ENCODE measurements around the gene C2CD4B.
A peak's percentile ranks its signal among the peaks of the same experiment; 100 is the strongest.

The C2CD4B gene

GRCh38 chr15:62136911-62137865, 27.9 kb downstream of the C2CD4B start:
- H3K4me3 Mint-ChIP-seq = no peak overlapping the region
- H3K36me3 Mint-ChIP-seq = no peaks in the 10 kb centered on the region
- DNase-seq (ENCODE audit: low spot score in 2 of 2) (no peak), ATAC-seq (no peak)
- no peaks in the 10 kb centered on the region for H3K9me3 Mint-ChIP-seq
- no peak overlapping the region for H3K27ac Mint-ChIP-seq
- H3K4me1 Mint-ChIP-seq = peaks cover 10% of the 10 kb centered on the region

DNA sequence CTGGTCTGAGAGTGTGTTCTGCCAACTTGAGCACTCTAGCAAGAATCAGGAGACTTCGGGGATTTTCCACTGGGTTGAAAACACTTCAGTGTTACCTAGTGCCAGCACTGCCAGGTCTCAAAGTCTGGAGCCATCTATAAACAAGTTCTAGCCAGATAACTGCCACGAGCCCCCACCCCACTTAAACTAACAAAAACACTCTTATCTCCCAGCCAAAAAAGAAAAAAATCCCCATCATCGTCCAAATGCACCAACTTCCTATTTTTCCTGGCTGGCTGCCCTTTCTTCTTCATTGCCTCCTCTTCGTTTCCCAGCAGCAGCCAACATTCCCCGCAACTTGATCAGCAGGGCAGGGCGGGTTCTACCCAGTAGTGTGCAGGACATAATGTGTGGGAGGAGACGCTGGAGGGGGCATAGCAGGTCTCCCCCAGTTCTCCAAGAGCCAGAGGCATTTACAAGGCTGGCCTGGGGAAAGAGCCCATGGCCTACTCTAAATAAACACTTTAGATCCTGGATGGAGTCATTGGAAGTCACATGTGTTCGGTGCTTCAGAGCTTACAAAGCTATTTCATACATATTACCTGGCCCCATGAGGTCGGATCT, 29.5 kb downstream of the C2CD4B start:
- Mint-ChIP-seq H3K9me3 (no peaks in the 10 kb centered on the region), H3K27ac (no peak overlapping the region), H3K4me1 (no peaks in the 10 kb centered on the region), H3K4me3 (no peak overlapping the region), H3K36me3 (no peaks in the 10 kb centered on the region)
- DNase-seq (ENCODE audit: low spot score in 2 of 2) (no peak), ATAC-seq (no peak)

GRCh38 chr15:62133141-62133540, 31.9 kb downstream of the C2CD4B start:
- Mint-ChIP-seq H3K9me3 (no peaks in the 10 kb centered on the region), H3K4me1 (peaks cover 12% of the 10 kb centered on the region), H3K4me3 (no peak overlapping the region), H3K36me3 (no peaks in the 10 kb centered on the region), H3K27ac (no peak overlapping the region)
- ATAC-seq (no peak), DNase-seq (ENCODE audit: low spot score in 2 of 2) (no peak)

DNA sequence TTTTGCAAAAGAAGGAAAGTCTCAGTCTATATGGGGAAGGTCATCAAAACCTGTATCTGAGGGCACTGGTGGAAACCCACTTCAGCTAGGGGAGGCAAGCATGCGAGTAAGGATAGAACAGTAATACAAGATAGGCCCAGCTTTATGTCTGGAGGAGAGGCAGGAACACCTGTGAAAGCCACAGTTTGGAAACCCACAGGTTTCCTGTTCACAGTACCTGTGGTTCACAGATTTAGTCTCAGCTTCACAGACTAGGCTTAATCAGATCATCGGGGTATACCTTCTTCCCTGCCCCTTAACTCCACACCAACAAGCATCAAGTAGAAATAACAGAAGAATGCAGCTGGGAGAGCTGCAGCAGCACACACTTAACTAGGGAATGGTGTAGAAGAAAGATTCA, 36.2 kb downstream of the C2CD4B start:
- ATAC-seq (peak; percentile 63), DNase-seq (ENCODE audit: low spot score in 2 of 2) (no peak)
- H3K27ac Mint-ChIP-seq = no peak overlapping the region
- no peak overlapping the region for H3K4me3 Mint-ChIP-seq
- no peaks in the 10 kb centered on the region for H3K9me3 Mint-ChIP-seq
- peaks cover 32% of the 10 kb centered on the region for H3K4me1 Mint-ChIP-seq
- H3K36me3 Mint-ChIP-seq = no peaks in the 10 kb centered on the region

- Mint-ChIP-seq H3K36me3 (no peaks in the 10 kb centered on the region), H3K4me3 (no peak overlapping the region), H3K4me1 (peaks cover 45% of the 10 kb centered on the region), H3K27ac (no peak overlapping the region), H3K9me3 (no peaks in the 10 kb centered on the region)
- ATAC-seq (no peak), DNase-seq (ENCODE audit: low spot score in 2 of 2) (no peak)
Measured at GRCh38 chr15:62126364-62126763, 38.7 kb downstream of the C2CD4B start.

- DNase-seq (ENCODE audit: low spot score in 2 of 2) (no peak), ATAC-seq (no peak)
- Mint-ChIP-seq H3K27ac (no peak overlapping the region), H3K9me3 (no peaks in the 10 kb centered on the region), H3K4me3 (no peak overlapping the region), H3K36me3 (no peaks in the 10 kb centered on the region), H3K4me1 (peaks cover 50% of the 10 kb centered on the region)
Measured at GRCh38 chr15:62125773-62126172, 39.3 kb downstream of the C2CD4B start.

- Mint-ChIP-seq H3K4me1 (peaks cover 58% of the 10 kb centered on the region), H3K4me3 (peak overlapping the region; percentile 26), H3K9me3 (no peaks in the 10 kb centered on the region), H3K36me3 (peaks cover 6% of the 10 kb centered on the region), H3K27ac (peak overlapping the region; percentile 82)
- DNase-seq (ENCODE audit: low spot score in 2 of 2) = no peak
- no peak for ATAC-seq
Measured at GRCh38 chr15:62124973-62125303, 40.1 kb downstream of the C2CD4B start.

- peak overlapping the region; percentile 82 for H3K27ac Mint-ChIP-seq
- peaks cover 6% of the 10 kb centered on the region for H3K36me3 Mint-ChIP-seq
- ATAC-seq = peak; percentile 53
- no peaks in the 10 kb centered on the region for H3K9me3 Mint-ChIP-seq
- H3K4me1 Mint-ChIP-seq = peaks cover 63% of the 10 kb centered on the region
- peak overlapping the region; percentile 26 for H3K4me3 Mint-ChIP-seq
- DNase-seq (ENCODE audit: low spot score in 2 of 2) = no peak
Measured at GRCh38 chr15:62124176-62124972, 40.7 kb downstream of the C2CD4B start.

DNA sequence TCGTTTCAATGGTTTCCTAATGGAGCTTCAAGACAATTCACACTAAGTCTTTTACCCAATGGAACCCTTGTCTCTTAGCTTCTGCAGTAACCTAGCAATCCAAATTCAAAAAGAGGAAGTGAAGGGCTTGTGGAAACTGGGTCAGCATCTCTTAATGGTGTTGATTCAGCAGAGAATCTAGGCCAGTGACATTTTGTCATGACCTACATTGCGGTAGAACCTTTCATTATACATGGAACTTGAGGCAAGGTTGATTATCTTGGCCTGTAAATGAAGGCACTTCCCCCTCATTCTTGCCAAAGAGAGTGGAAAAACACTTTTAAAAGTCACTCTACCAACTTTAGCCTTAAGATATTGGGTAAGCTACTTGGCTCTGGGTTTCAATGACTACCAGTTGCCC, 42.8 kb downstream of the C2CD4B start:
- Mint-ChIP-seq H3K4me3 (peak overlapping the region; percentile 58), H3K27ac (peak overlapping the region; percentile 95), H3K9me3 (no peaks in the 10 kb centered on the region), H3K36me3 (peaks cover 6% of the 10 kb centered on the region), H3K4me1 (peaks cover 60% of the 10 kb centered on the region)
- DNase-seq (ENCODE audit: low spot score in 2 of 2) = no peak
- peak; percentile 73 for ATAC-seq

DNA sequence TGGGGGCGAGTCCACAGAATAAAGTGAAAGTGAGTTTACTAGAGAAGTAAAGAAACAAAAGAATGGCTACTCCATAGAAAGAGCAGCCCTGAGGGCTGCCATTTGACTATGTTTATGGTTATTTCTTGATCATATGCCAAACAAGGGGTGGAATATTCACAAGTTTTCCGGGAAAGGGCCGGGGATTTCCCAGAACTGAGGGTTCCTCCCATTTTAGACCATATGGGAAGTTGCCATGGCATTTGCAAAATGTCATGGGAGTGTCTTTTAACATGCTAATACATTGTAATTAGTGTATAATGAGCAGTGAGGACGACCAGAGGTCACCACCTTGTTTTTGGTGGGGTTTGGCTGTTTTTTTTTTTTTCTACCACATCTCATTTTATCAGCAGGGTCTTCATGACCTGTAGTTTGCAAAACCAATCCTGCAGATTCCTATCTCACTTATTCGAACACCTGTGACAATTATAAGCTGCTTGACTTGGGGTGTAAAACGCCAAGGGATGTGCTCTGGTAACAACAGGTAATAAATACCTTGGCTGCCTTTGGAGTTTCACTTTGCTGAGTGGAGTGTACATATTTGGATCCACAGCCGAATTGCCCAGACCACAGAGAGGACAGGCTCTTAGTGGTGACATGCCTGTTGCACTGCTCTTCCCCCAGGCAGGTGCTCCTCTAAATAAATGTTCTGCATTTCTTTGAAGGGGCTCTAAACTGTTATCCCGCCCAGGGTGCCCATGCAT, 43.6 kb downstream of the C2CD4B start:
- Mint-ChIP-seq H3K4me1 (peaks cover 60% of the 10 kb centered on the region), H3K27ac (peak overlapping the region; percentile 95), H3K9me3 (no peaks in the 10 kb centered on the region), H3K4me3 (peak overlapping the region; percentile 58), H3K36me3 (peaks cover 6% of the 10 kb centered on the region)
- no peak for DNase-seq (ENCODE audit: low spot score in 2 of 2)
- no peak for ATAC-seq

DNA sequence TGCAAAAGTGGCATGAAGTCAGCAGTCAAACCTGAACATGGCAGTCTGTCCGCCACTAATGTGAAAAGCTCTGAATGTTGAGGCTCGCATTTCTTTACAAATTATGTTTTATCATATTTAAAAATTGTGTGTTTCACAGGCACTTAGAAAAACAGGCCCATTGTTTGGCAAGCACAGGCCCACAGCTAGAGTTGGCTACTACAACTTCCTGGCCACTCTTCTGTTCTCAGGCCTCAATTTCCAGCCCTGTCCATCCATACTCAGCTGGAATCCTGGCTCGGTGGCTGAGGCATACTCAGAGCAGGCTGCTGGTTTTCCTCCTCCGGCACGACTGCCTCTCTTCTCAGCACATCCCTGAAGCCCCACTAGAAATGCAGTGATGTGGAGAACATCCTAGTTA, 44.3 kb downstream of the C2CD4B start:
- peaks cover 63% of the 10 kb centered on the region for H3K4me1 Mint-ChIP-seq

GRCh38 chr15:62119874-62120273, 45.2 kb downstream of the C2CD4B start:
- peaks cover 55% of the 10 kb centered on the region for H3K4me1 Mint-ChIP-seq
- peaks cover 6% of the 10 kb centered on the region for H3K36me3 Mint-ChIP-seq
- peak overlapping the region; percentile 58 for H3K4me3 Mint-ChIP-seq
- DNase-seq (ENCODE audit: low spot score in 2 of 2) (no peak), ATAC-seq (no peak)
- peak overlapping the region; percentile 95 for H3K27ac Mint-ChIP-seq
- H3K9me3 Mint-ChIP-seq = no peaks in the 10 kb centered on the region

More for the DNA sequence above, 44.3 kb downstream of the C2CD4B start:
- Mint-ChIP-seq H3K27ac (peak overlapping the region; percentile 95), H3K9me3 (no peaks in the 10 kb centered on the region), H3K4me3 (peak overlapping the region; percentile 58), H3K36me3 (peaks cover 6% of the 10 kb centered on the region)
- DNase-seq (ENCODE audit: low spot score in 2 of 2) (no peak), ATAC-seq (no peak)

- Mint-ChIP-seq H3K9me3 (no peaks in the 10 kb centered on the region), H3K4me1 (peaks cover 50% of the 10 kb centered on the region), H3K27ac (peak overlapping the region; percentile 95), H3K36me3 (peaks cover 6% of the 10 kb centered on the region), H3K4me3 (peak overlapping the region; percentile 58)
- DNase-seq (ENCODE audit: low spot score in 2 of 2) (no peak), ATAC-seq (peak; percentile 95)
Measured at GRCh38 chr15:62119227-62119864, 45.7 kb downstream of the C2CD4B start.

GRCh38 chr15:62118520-62119226, 46.4 kb downstream of the C2CD4B start:
- Mint-ChIP-seq H3K27ac (peak overlapping the region; percentile 95), H3K4me3 (peak overlapping the region; percentile 58), H3K36me3 (peaks cover 6% of the 10 kb centered on the region), H3K9me3 (no peaks in the 10 kb centered on the region), H3K4me1 (peaks cover 47% of the 10 kb centered on the region)
- no peak for ATAC-seq
- DNase-seq (ENCODE audit: low spot score in 2 of 2) = no peak
